ENCODE measurements around the gene ATP1B3.
"Not testable (repeated sequence)": the region's sequence is repeated elsewhere in the genome, so short reads cannot be mapped to it uniquely, and the experiment has no call there.

ATP1B3 gene

DNA sequence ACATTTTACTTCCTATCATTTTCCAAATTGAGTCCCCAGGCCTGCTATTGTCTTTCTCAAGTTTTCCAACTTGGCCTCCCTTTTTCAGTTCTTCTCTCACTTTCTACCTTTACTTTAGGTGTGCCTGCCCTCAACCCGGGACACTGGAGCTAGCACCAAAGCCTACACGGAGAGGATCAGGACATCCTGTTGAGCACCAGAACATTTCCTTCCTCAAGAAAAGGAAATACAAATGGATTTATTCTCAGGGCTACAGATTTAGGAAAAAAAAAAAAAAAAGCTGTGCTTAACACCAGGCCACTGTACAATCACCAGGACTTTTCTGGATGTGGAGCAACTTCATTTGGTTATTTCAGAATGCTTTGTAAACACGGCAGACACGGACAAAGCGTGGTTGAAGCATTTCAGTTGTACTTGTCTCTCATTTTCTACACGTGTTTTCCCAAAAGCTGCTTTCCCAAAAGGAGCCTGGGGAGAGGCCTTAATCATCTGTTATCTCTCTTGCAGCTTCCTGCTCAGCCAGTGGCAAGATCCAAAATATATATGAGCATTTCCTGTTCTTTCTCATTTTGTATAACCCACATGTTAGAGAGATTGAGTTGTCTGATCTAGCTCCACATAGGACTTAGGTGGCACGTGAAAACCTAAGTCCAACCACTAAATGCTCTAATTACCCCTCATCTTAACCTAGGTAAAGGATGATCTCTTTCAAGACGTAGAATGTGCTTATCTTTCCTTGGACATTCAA lies 15.5 kb upstream of the ATP1B3 start:
- DNase-seq: no peak

DNA sequence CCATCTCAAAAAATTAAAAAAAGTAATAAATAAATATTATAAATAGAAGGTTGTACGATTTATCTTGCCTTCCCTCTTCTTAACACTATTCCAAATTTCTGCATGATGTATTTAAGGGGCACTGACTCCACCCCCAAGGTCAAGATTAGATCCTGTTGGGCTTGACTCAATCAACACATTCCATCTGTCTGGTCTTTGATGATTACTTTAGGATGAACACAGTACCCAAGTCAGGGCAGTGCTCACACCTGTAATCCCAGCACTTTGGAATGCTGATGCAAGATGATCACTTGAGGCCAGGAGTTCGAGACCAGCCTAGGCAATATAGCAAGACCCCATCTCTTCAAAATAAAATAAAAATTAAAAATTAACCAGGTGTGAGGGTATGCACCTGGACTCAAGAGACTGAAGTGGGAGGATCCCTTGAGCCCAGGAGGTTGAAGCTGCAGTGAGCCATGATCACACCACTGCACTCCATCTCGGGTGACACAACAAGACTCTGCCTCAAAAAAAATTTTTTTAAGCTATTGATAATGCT lies 14.1 kb upstream of the ATP1B3 start:
- DNase-seq: no peak

DNA sequence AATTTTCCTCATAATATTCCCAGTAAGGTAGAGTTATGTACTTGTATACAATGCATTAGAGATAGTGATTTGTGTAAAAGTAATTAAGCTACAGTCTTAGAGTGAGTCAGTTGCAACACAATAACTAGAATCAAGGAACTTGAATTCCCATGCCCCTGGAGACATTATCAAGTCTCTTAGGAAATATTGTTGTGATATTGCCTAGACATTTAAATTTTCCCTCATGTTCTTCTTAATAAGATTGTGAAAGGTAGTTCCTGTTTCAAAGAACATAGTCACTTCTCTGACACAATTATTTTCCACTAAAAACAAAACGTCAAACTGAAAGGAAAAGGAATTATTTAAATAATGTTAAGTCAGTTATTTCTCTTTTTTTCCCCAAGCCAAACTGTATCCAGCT lies 13.0 kb upstream of the ATP1B3 start:
- DNase-seq: no peak

DNA sequence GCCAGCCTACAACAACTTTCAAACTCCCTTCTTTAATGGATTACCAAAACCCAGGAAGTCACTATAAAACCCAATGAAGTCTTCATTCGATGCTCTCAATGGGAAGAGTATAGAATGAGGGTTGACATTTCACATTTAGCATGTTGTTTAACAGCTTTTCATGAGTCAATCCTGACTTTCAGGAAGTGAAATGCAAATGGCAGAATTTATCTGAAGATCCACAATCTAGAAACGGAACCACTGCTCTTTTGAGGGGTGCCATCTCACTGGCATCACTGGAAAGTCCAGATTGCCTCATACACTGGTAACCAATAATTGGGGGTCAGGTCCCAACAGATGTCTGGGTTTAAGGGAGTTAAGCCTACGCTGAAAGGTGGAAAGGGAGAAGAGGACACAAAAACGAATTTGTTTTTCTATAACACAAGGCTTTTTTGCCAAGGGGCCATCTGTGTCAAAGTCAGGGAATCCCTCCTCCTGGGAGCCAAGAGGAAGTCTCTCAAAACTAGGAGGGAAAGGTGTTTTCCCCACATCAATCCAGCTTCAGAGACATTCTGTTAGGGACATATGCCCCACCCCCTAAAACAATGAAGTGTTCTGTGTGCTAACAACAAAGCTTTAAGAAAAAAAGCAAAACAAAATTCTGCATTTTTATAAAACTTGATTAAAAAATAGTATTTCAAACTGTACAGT lies 12.0 kb upstream of the ATP1B3 start:
- no peak for DNase-seq

DNA sequence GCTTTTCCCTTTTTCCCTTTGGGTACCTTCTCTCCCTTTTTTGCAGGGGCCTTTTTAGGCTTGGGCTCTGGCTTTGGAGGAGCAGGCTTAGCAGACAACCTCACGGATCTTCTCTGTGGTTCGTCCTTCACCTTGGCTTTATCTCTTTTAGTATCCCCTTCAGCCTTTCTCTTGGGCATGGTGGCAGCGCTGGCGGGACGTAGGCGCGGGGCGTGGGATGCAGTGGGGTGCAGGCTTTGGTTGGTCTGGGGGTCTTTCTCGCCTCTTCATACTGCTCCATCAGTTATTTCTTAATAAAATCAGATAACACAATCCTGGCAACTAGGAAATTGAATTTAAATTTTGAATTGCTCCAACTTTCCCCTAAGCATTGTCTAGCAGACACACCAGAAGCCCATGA lies 11.3 kb upstream of the ATP1B3 start:
- no peak for DNase-seq

DNA sequence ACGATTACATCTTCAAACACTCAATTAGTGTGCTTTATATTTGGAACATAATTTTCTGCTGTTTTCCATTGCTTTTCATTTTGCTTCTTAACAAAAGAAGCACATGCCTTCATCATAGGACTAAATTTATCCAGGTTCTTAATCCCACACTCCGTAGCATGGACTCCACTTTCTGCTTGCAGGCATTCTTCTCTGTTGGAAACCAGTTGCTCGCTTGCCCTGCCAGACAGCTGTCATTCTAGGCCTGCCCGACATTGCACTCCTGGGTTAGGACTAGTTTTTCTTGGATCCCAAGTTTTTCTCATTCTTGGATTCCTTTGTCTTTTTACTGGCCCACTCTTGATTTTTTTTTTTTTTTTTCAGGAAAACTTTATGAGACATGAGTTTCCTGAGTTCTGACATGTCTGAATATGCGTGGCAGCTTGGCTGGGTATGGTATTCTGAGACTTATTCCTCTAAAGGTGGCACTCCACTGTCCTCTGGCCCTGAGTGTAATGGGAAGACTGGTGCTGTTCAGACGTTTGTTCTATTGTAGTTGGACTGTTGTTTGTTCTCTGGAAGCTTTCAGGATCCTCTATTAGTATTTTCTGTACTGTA lies 6.3 kb upstream of the ATP1B3 start:
- no peak for DNase-seq

DNA sequence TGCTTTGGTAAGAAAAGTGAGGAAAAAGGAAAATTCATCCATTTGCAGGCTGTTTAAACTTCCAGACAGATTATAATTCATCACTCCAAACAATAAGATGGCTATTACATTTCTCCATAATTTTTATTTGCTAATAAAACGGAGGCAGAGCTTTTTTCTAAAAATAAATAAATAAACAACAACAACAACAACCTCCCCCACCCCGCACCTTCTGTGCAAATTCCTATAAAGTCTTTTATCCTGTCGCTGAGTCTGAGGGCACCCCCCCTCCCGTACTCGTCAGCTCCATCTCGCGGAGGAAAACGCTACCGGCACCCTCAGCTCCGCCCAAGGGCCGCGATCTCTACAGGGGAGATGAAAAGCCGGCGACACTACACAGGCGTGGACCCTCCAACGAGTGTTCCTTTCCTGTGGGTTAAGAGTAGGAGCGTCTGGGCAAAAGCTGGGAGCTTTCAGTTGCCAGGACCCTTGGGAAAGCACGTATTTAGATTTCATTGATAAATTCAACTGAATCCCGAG lies 1.0 kb upstream of the ATP1B3 start:
- peak; percentile 61 for DNase-seq

DNA sequence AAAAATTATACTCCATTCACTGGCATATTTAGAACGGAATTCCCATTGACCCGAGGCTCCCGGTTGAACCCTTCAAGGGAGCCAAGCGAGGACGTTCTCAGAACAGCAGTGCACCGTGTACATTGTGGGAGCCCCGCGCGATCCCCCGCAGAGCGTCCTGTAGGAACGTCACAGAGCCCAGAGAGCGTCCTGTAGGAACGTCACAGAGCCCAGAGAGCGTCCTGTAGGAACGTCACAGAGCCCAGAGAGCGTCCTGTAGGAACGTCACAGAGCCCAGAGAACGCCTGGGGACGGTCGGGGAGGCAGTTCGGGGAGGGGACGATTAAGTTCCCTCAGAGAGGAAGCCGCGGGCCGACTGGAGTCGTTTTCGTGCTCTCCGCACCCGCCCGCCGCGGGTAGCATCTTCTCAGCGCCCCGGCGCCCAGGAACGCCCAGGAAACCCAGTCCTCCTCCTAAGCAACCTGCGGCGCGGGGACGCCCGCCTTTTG lies 506 bp upstream of the ATP1B3 start:
- peak; percentile 56 for DNase-seq

DNA sequence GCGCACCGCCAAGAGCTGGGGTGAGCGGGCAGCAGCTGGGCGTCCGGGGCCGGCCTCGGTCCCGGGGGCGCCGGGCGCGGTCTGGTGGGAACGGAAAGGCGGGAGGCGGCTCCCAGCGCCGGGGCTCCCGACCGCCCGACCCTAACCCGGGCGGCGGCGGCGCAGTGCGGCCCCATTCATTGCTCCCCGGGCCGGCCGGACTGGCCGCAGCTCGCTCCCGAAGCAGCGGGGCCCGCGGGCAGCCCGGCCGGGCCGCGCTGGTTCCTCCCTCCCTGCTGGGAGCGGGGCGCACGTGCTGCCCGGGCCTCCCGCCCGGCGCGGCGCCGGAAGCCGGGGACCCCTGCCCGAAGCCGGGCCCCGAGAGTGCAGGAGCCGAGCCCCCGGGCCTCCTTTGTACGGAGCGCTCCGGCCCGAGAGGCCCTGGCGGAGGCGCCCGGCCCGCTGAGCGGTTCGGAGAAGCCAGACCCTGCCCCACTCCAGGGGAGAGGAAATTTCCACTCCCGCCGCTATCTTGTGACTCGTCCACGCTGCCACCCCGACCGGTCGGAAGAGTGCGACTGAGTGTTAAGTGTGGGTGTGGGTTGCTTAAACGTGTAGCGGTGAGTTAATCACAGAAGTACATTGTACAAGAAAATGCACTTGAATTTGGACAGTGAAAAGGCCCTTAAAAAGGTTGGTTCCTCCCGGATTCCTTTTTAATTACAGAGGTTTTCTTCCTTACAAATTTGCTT lies 613 bp downstream of the ATP1B3 start:
- no peak for DNase-seq

DNA sequence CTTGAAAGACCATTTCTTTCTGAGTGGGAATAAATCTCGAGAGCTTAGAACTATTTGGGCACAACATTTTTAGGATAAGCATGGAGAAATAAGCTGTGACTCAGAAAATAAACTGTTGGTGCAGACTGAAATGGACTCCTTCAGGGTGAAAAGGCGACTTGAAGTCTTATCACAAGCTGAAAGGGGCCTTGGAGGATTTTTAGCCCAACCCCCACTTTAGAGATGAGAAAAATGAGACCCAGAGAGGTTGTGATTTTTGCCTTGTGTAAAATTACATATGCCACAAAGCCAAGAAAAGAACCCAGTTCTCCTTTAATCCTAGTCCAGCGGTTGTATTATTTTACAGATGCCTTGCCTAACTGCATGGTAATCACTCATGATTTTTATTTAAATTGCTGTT lies 1.5 kb downstream of the ATP1B3 start:
- no peak for DNase-seq

DNA sequence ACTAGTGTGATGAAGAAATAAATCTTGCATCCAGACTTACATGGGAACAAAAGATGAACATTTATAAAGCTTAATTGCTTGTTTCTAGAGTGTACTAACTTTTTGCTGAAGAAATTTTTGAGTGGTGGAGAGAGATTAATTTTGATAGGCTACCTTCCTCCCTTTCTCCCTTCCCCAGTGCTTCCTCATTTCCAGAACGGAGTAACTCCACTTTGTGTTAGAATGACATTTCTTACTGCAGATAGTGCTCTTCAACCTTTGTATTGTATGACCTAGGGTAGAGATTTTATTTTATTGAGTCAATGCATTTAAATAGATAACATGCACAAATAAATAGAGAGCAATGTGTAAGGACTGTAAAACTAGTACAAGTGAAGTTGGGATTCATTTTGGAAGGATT lies 1.9 kb downstream of the ATP1B3 start:
- DNase-seq: no peak

DNA sequence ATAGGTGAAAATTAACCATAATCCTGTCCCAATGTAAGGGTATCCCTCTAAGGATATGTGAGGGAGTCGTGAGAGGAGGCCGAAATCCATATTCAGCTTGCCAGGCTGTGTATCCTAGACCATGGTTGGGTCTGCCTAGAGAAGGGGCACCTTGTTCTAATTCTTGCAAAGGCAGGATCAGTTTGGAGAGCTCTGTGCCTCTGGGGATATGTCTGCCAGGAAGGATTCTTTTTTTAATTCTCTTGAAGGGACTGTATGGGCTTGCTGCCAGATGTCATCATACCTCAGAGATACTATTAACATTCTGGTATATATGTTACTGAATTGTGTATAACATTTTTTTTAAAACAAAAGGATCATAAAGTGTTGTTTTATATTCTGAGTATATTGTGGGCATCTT lies 2.4 kb downstream of the ATP1B3 start:
- DNase-seq: no peak

DNA sequence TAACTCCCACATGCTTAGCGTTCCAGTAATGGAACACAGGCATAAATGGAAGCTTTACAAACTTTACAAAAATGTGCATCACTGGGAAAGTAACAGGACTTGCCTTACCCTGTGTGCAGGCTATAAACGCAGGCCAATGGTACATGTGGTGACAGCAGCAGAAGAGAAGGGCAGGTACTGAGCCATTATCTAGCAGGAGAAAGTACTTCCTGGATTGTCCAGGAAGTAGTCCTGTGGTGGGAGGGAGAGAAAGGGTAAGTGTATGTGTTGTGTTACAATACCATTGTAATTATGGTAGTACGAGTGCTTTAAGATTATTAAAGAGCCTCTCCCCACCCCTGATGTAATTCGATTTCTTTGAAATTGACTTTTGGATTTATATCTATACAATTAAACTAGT lies 5.3 kb downstream of the ATP1B3 start:
- no peak for DNase-seq

DNA sequence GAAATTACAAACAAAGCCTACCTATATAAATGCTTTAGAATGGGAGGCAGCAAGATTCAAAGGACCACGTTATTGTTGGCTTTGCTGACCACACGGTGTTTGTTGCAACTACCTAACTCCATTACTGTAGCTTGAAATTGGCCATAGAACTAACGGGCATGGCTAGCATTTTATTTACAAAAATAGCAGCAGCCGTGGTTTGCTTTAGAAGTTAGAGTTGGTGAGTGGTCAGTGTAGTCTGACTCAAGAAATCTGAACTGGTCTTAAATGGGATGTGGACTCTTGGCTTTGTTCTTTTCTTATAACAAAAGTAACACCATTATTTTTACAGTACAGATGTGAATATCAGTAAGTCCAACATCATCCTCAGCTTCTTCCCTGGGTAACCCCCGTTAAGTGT lies 10.6 kb downstream of the ATP1B3 start:
- no peak for DNase-seq

DNA sequence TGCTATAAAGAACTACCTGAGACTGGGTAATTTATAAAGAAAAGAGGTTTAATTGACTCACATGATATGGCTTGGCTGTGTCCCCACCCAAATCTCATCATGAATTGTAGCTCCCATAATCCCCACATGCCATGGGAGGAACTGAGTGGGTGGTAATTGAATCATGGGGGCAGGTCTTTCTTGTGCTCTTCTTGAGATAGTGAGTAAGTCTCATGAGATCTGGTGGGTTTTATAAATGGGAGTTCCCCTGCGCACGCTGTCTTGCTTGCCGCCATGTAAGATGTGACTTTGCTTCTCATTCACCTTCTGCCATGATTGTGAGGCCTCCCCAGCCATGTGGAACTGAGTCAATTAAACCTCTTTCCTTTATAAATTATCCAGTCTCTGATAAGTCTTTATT lies 12.1 kb downstream of the ATP1B3 start:
- not testable (repeated sequence) for DNase-seq

DNA sequence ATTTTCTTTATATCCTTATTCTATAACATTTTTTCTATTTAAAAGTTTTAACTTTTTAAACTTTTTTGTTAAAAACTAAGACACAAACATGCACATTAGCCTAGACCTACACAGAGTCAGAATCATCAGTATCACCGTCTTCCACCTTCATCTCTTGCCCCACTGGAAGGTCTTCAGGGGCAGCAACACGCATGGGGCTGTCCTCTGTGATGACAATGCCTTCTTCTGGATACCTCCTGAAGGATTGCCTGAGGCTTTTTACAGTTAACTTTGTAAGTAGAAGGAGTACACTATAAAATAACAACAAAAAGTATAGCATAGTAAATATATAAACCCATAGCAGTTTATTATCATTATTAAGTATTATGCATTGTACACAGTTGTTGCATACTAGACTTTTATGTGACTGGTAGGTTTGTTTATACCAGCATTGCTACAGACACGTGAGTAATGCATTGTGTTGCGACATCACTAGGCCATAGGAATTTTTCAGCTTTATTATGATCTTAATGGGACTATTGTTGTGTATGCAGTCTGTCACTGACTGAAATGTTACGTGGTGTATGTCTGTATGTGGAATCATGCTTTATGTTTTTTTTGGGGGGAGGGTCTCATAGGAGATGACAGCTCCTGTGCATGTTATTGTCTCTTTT lies 18.2 kb downstream of the ATP1B3 start:
- DNase-seq: no peak

DNA sequence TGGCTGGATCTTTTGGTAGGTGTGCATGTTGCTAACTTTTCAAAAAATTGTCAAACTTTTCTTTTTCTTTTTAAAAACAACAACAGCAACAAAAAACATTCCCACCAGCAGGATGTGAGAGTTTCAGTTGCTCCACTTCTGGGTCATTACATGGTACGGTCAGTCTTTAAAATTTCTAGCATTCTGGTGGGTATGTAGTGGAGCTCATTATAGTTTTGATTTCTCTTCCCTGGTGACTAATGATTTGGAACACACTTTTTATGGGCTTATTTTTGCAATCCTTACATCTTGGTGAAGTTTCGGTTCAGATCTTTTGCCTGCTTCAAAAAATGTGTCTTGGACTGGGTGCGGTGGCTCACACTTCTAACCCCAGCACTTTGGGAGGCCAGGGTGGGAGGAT lies 19.3 kb downstream of the ATP1B3 start:
- no peak for DNase-seq

DNA sequence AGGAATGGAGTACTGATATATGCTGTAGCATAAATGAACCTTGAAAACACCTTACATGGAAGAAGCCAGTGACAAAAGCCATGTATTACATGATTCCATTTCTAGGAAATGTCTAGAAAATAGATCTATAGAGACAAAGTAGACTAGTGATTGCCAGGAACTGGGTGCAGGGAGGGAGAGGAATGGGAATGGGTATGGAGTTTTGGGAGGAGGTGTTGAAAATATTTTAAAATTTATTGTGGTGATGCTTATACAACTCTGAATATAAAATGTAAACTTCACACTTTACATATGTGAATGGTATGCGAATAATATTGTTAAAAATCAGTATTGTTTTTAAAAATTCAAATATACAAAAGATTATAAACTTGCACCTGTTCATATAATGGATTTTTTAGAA lies 22.5 kb downstream of the ATP1B3 start:
- DNase-seq: no peak

DNA sequence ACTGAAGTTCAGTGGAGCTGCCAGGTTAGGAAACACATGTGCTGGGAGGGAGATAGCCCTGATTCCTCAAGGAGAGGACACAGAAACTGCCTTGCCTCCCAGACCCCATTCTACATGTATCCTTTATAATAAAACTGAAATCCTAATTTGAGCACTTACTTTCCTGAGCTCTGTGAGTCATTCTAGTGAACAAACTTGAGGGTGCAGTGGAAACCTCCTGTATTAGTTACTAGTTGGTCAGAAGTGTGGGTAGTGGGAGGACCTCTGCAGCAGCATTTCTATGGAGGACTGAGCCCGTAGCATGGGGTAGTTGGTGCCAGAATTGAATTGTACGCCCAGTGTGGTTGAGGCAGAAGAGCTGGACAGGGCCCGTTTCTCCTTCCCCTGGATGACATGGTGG lies 23.9 kb downstream of the ATP1B3 start:
- DNase-seq: no peak

DNA sequence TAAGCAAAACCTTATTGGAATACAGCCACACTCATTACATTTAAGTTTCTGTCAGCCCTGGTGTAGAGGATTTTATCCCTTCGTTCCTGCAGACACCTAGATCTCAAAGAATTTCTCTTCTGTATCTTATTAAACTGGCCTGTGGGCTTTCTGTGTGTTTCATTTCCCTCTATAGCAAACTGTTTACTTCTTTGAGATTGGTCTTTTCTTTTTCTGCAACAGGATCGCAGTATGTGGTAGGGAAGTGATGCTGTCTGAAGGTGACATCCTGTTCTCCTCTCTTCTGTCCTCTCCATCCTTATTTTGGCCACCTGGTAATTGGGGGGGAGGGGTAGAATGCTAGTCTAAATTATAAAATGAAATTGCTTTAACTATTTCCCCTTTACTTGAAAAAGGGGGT lies 25.5 kb downstream of the ATP1B3 start:
- DNase-seq: no peak

DNA sequence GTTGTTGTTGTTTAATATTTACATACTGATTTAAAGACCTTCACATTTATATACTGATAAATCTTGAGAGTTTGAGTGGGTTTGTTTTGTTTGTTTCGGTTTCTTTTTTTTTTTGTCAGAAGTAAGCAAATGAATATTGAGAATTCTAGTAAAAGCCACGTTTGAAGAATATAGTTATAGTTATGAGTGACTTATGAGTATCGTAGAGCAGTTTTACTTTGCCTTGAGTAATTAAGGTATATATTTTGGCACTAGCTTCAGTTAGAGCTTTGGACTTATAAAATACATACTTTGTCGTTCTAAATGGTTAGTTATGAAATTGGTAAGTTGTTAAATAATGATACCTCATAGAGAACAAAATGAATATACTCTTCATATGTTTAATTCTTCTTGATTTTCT lies 27.8 kb downstream of the ATP1B3 start:
- no peak for DNase-seq

DNA sequence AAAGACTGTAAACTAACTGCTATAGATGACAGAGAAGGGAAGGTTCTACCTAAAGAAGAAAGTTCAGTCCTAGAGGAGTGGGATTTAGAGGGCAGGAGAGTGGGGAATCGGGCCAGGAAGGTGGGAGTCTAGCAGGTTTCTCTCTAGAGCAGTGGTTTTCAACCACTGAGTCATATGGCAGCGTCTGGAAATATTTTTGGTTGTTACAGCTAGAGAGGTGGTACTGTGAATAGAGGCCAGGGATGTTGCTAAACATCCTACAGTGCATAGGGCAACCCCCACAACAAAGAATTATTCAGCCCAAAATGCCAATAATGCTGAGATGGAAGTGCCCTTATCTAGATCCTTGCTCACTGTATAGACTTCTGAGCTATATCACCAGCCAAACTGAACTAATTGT lies 28.7 kb downstream of the ATP1B3 start:
- DNase-seq: no peak

DNA sequence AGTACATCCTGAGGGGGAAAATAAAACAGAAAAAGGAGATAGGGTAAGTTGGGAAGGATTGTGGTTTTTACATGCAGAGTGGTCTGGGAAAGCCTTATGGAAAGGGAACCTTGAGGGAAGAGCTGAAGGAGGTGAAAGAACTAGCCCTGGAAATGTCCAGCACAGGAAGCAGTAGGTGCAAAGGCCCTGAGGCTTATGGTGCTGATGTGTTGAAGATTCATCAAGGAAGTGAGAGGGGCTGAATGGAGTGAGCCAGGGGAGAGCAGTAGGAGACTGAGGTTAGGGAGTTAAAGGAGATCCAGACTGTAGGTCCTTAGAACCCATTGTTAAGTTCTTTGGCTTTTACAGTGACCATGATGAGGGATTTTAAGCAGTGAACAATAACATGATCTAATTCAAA lies 33.0 kb downstream of the ATP1B3 start:
- no peak for DNase-seq

Data from T1000 (cell line).